ENCODE data around the gene DYSF. TPM values are rescaled to one million over a fixed set of nuclear protein-coding genes. Genes with fewer than 3 reads are reported as not detected.

Gene DYSF
- total RNA-seq, 1 experiment from 2014 or later, result 0.89 TPM

GRCh38 chr2:71446505-71446904, 6.9 kb upstream of the DYSF start:
- TF ChIP-seq EGR1 (IDR thresholded peaks at IDR 0.05; ENCODE audit: low read depth) (no peak), EZH2phosphoT487 (IDR thresholded peaks at IDR 0.05; ENCODE audit: borderline replicate concordance) (no peak), CEBPB (IDR thresholded peaks at IDR 0.05; ENCODE audit: low read depth) (no peak), POLR2A (IDR thresholded peaks at IDR 0.05; ENCODE audit: borderline replicate concordance, extremely low read depth, insufficient read depth, insufficient read length) (no peak), EZH2 (IDR thresholded peaks at IDR 0.05) (no peak), CTCF (IDR thresholded peaks at IDR 0.05 in 2 of 3, conservative IDR thresholded peaks at IDR 0.05 in 1 of 3; ENCODE audit: borderline replicate concordance in 1 of 3, insufficient read depth in 1 of 3, low read depth in 2 of 3, low read length in 2 of 3) (no peak), POLR2AphosphoS5 (IDR thresholded peaks at IDR 0.05; ENCODE audit: low read depth, low read length) (no peak), SRF (IDR thresholded peaks at IDR 0.05; ENCODE audit: low read depth) (no peak)
- TF ChIP-seq, protein P1, sequence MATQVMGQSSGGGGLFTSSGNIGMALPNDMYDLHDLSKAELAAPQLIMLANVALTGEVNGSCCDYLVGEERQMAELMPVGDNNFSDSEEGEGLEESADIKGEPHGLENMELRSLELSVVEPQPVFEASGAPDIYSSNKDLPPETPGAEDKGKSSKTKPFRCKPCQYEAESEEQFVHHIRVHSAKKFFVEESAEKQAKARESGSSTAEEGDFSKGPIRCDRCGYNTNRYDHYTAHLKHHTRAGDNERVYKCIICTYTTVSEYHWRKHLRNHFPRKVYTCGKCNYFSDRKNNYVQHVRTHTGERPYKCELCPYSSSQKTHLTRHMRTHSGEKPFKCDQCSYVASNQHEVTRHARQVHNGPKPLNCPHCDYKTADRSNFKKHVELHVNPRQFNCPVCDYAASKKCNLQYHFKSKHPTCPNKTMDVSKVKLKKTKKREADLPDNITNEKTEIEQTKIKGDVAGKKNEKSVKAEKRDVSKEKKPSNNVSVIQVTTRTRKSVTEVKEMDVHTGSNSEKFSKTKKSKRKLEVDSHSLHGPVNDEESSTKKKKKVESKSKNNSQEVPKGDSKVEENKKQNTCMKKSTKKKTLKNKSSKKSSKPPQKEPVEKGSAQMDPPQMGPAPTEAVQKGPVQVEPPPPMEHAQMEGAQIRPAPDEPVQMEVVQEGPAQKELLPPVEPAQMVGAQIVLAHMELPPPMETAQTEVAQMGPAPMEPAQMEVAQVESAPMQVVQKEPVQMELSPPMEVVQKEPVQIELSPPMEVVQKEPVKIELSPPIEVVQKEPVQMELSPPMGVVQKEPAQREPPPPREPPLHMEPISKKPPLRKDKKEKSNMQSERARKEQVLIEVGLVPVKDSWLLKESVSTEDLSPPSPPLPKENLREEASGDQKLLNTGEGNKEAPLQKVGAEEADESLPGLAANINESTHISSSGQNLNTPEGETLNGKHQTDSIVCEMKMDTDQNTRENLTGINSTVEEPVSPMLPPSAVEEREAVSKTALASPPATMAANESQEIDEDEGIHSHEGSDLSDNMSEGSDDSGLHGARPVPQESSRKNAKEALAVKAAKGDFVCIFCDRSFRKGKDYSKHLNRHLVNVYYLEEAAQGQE (IDR thresholded peaks at IDR 0.05; ENCODE audit: low read depth), result no peak
- TF ChIP-seq, protein P2, sequence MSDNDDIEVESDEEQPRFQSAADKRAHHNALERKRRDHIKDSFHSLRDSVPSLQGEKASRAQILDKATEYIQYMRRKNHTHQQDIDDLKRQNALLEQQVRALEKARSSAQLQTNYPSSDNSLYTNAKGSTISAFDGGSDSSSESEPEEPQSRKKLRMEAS (IDR thresholded peaks at IDR 0.05), result no peak
- POLR2A ChIA-PET, result no interaction called here
- Histone ChIP-seq H3K4me2 (ENCODE audit: low read length) (no peak overlapping the region), H3K36me3 (ENCODE audit: control insufficient read depth in 1 of 2, insufficient read depth in 2 of 2, low read length in 2 of 2) (no peaks in the 10 kb centered on the region), H3K9ac (ENCODE audit: low read length) (no peak overlapping the region), H3K9me2 (ENCODE audit: insufficient read depth) (no peaks in the 10 kb centered on the region), H3K27me3 (ENCODE audit: insufficient read depth, low read length) (no peaks in the 10 kb centered on the region), H3K79me2 (ENCODE audit: insufficient read depth, low read length) (no peaks in the 10 kb centered on the region), H4K20me1 (ENCODE audit: insufficient read depth) (no peaks in the 10 kb centered on the region), H2AFZ (ENCODE audit: low read depth, low read length, poor library complexity, severe bottlenecking) (no peak overlapping the region), H3K27ac (ENCODE audit: low read depth, low read length) (no peak overlapping the region), H3K4me1 (ENCODE audit: control insufficient read depth in 1 of 2, insufficient read depth in 2 of 2, low read length in 2 of 2) (no peaks in the 10 kb centered on the region), H3K9me3 (ENCODE audit: control insufficient read depth in 1 of 2, insufficient read depth in 1 of 2, low read depth in 1 of 2, low read length in 2 of 2) (no peaks in the 10 kb centered on the region), H3K4me3 (replicated peaks in 1 of 2; ENCODE audit: low read depth in 1 of 2, low read length in 2 of 2) (no peak overlapping the region)
- DNase-seq (ENCODE audit: low read depth, low spot score) (no peak), ATAC-seq (no peak)
- RAD21 ChIA-PET (ENCODE audit: low non-redundant PET in 1 of 2, low total read pairs in 2 of 2, uncharacterized antibody in 2 of 2, unreplicated experiment in 2 of 2), result no interaction called here
- CTCF ChIA-PET, result interaction anchor here (1.2 kb wide), 1 partner anchor 14 kb away, joined by 4 read pairs; no protein-coding TSS in a partner anchor
- intact Hi-C loops (cut with micrococcal nuclease), result no loop called here
- BruUV-seq (replicated peaks), result no TSS peak
